SK-N-MC (cell line): Measurements from ENCODE around the gene EPB41L4A.

Experiments used
- EZH2 ChIP-seq: fragments of 200-600 bp; sonication (generic); IDR thresholded peaks from one replicate; pipeline ENCODE4 v1.6.1; 2017; ENCODE audit warnings: antibody characterized with exemption
- POLR2AphosphoS5 ChIP-seq: IDR thresholded peaks from 2 replicates; pipeline ENCODE4 v1.6.1; 2012; ENCODE audit warnings: mild to moderate bottlenecking, low read depth, low read length, borderline replicate concordance

GRCh38 chr5:112294126-112294525 lies 125.0 kb downstream of the EPB41L4A start:
- TF ChIP-seq POLR2AphosphoS5, result no peak
- TF ChIP-seq EZH2, result no peak
